Measurements from ENCODE around the gene SMIM36.
A peak's percentile ranks its signal among the peaks of the same experiment; 100 is the strongest.

DNA sequence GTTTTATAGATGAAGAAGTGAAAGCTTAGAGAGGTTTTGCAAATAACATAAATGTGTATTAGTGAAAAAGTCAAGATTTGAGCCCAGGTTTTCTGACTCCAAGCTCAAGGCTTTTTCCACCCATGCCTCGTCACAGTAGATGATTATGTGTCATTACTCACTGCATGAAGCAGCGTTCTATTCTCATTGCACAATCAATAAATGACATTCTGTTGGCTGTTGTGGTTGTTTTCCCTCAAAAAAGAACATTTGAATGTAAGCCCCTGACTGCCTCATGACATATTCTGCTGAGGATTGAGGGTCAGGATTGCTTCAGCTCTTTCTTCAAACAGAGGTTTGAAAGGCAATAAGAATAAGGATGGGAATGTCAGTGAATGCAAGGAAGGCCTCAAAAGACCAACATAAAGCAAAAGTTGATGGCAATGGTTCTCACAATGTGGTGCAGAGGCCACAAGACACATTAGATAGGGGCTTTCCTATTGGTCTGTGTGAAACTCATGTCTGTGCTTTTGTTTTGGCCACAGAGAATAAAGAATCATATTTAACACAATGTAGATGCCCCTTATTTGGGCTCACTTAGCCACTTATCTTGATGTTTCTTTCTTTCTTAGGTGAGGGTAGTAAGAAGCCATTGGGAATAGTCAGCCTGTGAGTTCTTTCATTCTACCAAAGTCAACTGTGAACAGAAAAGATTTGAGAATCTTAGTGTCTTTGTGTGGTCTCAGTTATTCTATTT, 84.2 kb downstream of the SMIM36 start:
- TF ChIP-seq POLR2A (IDR thresholded peaks at IDR 0.05) (peak in 1 of 2 donors; percentile 9), EP300 (IDR thresholded peaks at IDR 0.05) (peak; percentile 61 to 82)
- TF ChIP-seq, protein P1, sequence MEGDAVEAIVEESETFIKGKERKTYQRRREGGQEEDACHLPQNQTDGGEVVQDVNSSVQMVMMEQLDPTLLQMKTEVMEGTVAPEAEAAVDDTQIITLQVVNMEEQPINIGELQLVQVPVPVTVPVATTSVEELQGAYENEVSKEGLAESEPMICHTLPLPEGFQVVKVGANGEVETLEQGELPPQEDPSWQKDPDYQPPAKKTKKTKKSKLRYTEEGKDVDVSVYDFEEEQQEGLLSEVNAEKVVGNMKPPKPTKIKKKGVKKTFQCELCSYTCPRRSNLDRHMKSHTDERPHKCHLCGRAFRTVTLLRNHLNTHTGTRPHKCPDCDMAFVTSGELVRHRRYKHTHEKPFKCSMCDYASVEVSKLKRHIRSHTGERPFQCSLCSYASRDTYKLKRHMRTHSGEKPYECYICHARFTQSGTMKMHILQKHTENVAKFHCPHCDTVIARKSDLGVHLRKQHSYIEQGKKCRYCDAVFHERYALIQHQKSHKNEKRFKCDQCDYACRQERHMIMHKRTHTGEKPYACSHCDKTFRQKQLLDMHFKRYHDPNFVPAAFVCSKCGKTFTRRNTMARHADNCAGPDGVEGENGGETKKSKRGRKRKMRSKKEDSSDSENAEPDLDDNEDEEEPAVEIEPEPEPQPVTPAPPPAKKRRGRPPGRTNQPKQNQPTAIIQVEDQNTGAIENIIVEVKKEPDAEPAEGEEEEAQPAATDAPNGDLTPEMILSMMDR (IDR thresholded peaks at IDR 0.05): no peak
